ENCODE data around the gene PXDN.

Gene PXDN

GRCh38 chr2:1650085-1650872 lies 94.0 kb downstream of the PXDN start:
- no peak for DNase-seq (ENCODE audit: low read depth in 2 of 2)

GRCh38 chr2:1649103-1650084 lies 94.9 kb downstream of the PXDN start:
- no peak for DNase-seq (ENCODE audit: low read depth in 2 of 2)

- no peak for DNase-seq (ENCODE audit: low read depth in 2 of 2)
These were observed 95.8 kb downstream of the PXDN start for GRCh38 chr2:1648241-1649102.

- DNase-seq (ENCODE audit: low read depth in 2 of 2): no peak
These were observed 96.7 kb downstream of the PXDN start for GRCh38 chr2:1647417-1648240.

GRCh38 chr2:1645761-1646476 lies 98.4 kb downstream of the PXDN start:
- DNase-seq (ENCODE audit: low read depth in 2 of 2): no peak

- DNase-seq (ENCODE audit: low read depth in 2 of 2): no peak
These were observed 99.9 kb downstream of the PXDN start for GRCh38 chr2:1644427-1644826.

GRCh38 chr2:1642993-1643619 lies 101.2 kb downstream of the PXDN start:
- no peak for DNase-seq (ENCODE audit: low read depth in 2 of 2)

GRCh38 chr2:1642066-1642861 lies 102.1 kb downstream of the PXDN start:
- no peak for DNase-seq (ENCODE audit: low read depth in 2 of 2)

GRCh38 chr2:1641523-1641922 lies 102.8 kb downstream of the PXDN start:
- no peak for DNase-seq (ENCODE audit: low read depth in 2 of 2)

GRCh38 chr2:1640301-1641135 lies 103.8 kb downstream of the PXDN start:
- DNase-seq (ENCODE audit: low read depth in 2 of 2): no peak

- DNase-seq (ENCODE audit: low read depth in 2 of 2): no peak
These were observed 105.0 kb downstream of the PXDN start for GRCh38 chr2:1639086-1639858.

- no peak for DNase-seq (ENCODE audit: low read depth in 2 of 2)
These were observed 105.9 kb downstream of the PXDN start for GRCh38 chr2:1638281-1638860.

GRCh38 chr2:1636791-1637415 lies 107.4 kb downstream of the PXDN start:
- DNase-seq (ENCODE audit: low read depth in 2 of 2): no peak

GRCh38 chr2:1635823-1636222 lies 108.5 kb downstream of the PXDN start:
- DNase-seq (ENCODE audit: low read depth in 2 of 2): no peak

GRCh38 chr2:1634681-1635341 lies 109.5 kb downstream of the PXDN start:
- no peak for DNase-seq (ENCODE audit: low read depth in 2 of 2)
